HepG2 (cell line): ENCODE results near the gene STAT1. TPM values are rescaled to one million over a fixed set of nuclear protein-coding genes. Genes with fewer than 3 reads are reported as not detected.

Experiments used
- AKNA ChIP-seq: sonication (generic); formaldehyde crosslinking; IDR thresholded peaks from 2 replicates; pipeline ENCODE4 v1.4.0; 2020; ENCODE audit warnings: missing genetic modification reagents, borderline replicate concordance
- ATF5 ChIP-seq: sonication (generic); formaldehyde crosslinking; IDR thresholded peaks from 2 replicates; pipeline ENCODE4 v1.4.0; 2020; ENCODE audit warnings: mild to moderate bottlenecking, low read depth, missing genetic modification reagents
- BRF2 ChIP-seq: sonication (generic); formaldehyde crosslinking; IDR thresholded peaks from 2 replicates; pipeline ENCODE4 v1.8.1; 2022; ENCODE audit warnings: mild to moderate bottlenecking, missing genetic modification reagents
- CBX2 ChIP-seq, 2 experiments: fragments of 200-600 bp in 1 of 2; sonication (generic); formaldehyde crosslinking in 1 of 2; IDR thresholded peaks; 2 replicates each; pipeline versions ENCODE4 v1.7.0 to v1.8.1; 2018 to 2022; ENCODE audit warnings: low read depth in 2 of 2, low read length in 1 of 2, mild to moderate bottlenecking in 1 of 2, missing genetic modification reagents in 1 of 2
- FOXP4 ChIP-seq: sonication (generic); formaldehyde crosslinking; IDR thresholded peaks from 2 replicates; pipeline ENCODE4 v1.4.0; 2020; ENCODE audit warnings: missing genetic modification reagents
- HDAC2 ChIP-seq: sonication (generic); formaldehyde crosslinking; IDR thresholded peaks from 2 replicates; pipeline ENCODE4 v1.4.0; 2020; ENCODE audit warnings: missing genetic modification reagents
- KDM4B ChIP-seq: sonication (generic); formaldehyde crosslinking; IDR thresholded peaks from 2 replicates; pipeline ENCODE4 v1.4.0; 2020; ENCODE audit warnings: missing genetic modification reagents
- MLLT10 ChIP-seq: sonication (generic); formaldehyde crosslinking; IDR thresholded peaks from 2 replicates; pipeline ENCODE4 v1.4.0; 2020; ENCODE audit warnings: missing genetic modification reagents
- NFIB ChIP-seq: sonication (generic); formaldehyde crosslinking; IDR thresholded peaks from 2 replicates; pipeline ENCODE4 v1.9.0; 2021; ENCODE audit warnings: missing genetic modification reagents, mild to moderate bottlenecking, borderline replicate concordance
- TEAD3 ChIP-seq: optimal IDR thresholded peaks from 2 replicates; pipeline ENCODE3; 2016; ENCODE audit warnings: borderline replicate concordance
- XRCC5 ChIP-seq: fragments of 200-400 bp; formaldehyde crosslinking; optimal IDR thresholded peaks from 2 replicates; pipeline ENCODE3; 2017; ENCODE audit warnings: mild to moderate bottlenecking, low read length
- ZIK1 ChIP-seq: sonication (generic); formaldehyde crosslinking; IDR thresholded peaks from 2 replicates; pipeline ENCODE4 v1.5.0; 2020; ENCODE audit warnings: mild to moderate bottlenecking, low read depth, missing genetic modification reagents, borderline replicate concordance
- ZNF10 ChIP-seq: sonication (generic); formaldehyde crosslinking; IDR thresholded peaks from 2 replicates; pipeline ENCODE4 v1.4.0; 2020; ENCODE audit warnings: mild to moderate bottlenecking, low read depth, missing genetic modification reagents, borderline replicate concordance
- ZNF160 ChIP-seq: sonication (generic); formaldehyde crosslinking; IDR thresholded peaks from 2 replicates; pipeline ENCODE4 v1.8.0; 2022; ENCODE audit warnings: mild to moderate bottlenecking, inconsistent platforms, missing genetic modification reagents
- ZNF205 ChIP-seq: IDR thresholded peaks from 2 replicates; pipeline ENCODE4 v1.6.1; 2018; ENCODE audit warnings: missing biosample characterization, missing genetic modification reagents
- ZNF44 ChIP-seq: sonication (generic); formaldehyde crosslinking; IDR thresholded peaks from 2 replicates; pipeline ENCODE4 v1.5.1; 2020; ENCODE audit warnings: mild to moderate bottlenecking, missing genetic modification reagents
- polyA plus RNA-seq, 8 experiments: library from polyadenylated mRNA; depleted of rRNA in 3 of 8; stranded (reverse) in 7 of 8; unstranded in 1 of 8; fragments of >200 nt; fragmentation: Illumina TruSeq in 4 of 8; extraction: Trizol in 4 of 8; gene quantifications; 2 replicates each; pipeline versions ENCODE4 v1.2.1 to v1.2.3, GENCODE V29; 2011 to 2016; ENCODE audit warnings: low read depth in 4 of 8, missing spikeins in 1 of 8, mixed read lengths in 1 of 8; ENCODE audit not compliant: insufficient read depth in 1 of 8
- total RNA-seq, 5 experiments: library from RNA; depleted of rRNA; stranded (reverse); fragments of >200 nt; fragmentation: Illumina TruSeq; extraction: Trizol; gene quantifications; 2 replicates each; pipeline ENCODE4 v1.2.3, GENCODE V29; 2016; ENCODE audit warnings: low read depth in 1 of 5
- TF ChIP-seq, protein P1 (sequence below): sonication (generic); formaldehyde crosslinking; IDR thresholded peaks from 2 replicates; pipeline ENCODE4 v1.4.0; 2020; ENCODE audit warnings: missing genetic modification reagents, borderline replicate concordance

STAT1 gene
- total and polyA plus RNA-seq, 2 of the 13 experiments (the other 11 are each of a cell fraction or from before 2014, with no cell fraction given), result 21.8 to 59.6 TPM

DNA sequence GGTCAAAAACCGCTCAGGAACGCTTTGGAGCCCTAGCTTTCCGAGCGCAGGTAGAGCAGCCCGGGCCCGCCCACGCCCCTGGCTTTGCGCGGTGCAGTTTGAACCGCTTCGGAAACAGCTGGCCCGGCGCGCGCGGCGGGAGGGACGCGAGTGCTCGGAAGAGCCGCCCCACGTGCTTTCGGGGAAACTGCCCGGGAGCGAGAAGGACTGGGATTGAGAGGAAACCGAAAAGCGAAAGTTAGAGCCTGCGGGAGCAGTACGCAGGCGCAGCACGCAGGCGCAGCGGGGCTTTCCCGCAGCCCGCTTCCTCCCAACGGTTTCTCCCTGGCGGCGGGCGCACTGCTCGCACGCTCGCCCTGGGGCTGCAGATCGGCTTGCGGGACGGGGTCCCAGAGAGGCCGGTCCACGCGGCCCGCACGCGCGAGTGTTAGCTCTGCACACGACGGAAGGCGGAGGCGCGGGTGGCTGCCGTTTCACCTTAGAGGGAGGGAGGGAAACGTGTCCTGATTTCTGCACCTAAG, 6.3 kb upstream of the STAT1 start (continued):
- TF ChIP-seq FOXP4 (CRISPR knock-in tag), result peak; percentile 96
- no peak; the same call in 1 of the 2 replicates for TF ChIP-seq CBX2 (IDR thresholded peaks at IDR 0.05; ENCODE audit: low read depth, low read length)
- peak; percentile 98; the same call in 1 of the 2 replicates for TF ChIP-seq CBX2 (CRISPR knock-in tag; IDR thresholded peaks at IDR 0.05; ENCODE audit: low read depth)
- TF ChIP-seq MLLT10 (CRISPR knock-in tag), result no peak
- TF ChIP-seq, protein P1, sequence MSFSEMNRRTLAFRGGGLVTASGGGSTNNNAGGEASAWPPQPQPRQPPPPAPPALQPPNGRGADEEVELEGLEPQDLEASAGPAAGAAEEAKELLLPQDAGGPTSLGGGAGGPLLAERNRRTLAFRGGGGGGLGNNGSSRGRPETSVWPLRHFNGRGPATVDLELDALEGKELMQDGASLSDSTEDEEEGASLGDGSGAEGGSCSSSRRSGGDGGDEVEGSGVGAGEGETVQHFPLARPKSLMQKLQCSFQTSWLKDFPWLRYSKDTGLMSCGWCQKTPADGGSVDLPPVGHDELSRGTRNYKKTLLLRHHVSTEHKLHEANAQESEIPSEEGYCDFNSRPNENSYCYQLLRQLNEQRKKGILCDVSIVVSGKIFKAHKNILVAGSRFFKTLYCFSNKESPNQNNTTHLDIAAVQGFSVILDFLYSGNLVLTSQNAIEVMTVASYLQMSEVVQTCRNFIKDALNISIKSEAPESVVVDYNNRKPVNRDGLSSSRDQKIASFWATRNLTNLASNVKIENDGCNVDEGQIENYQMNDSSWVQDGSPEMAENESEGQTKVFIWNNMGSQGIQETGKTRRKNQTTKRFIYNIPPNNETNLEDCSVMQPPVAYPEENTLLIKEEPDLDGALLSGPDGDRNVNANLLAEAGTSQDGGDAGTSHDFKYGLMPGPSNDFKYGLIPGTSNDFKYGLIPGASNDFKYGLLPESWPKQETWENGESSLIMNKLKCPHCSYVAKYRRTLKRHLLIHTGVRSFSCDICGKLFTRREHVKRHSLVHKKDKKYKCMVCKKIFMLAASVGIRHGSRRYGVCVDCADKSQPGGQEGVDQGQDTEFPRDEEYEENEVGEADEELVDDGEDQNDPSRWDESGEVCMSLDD (CRISPR knock-in tag), result 0 out of 2 replicates have a peak, but pooled peaks have one; percentile 86
- TF ChIP-seq ZNF205 (CRISPR knock-in tag), result peak; percentile 95
- TF ChIP-seq ZNF44 (CRISPR knock-in tag), result peak; percentile 96; the same call in 1 of the 2 replicates
- TF ChIP-seq TEAD3 (CRISPR knock-in tag), result peak; percentile 95
- no peak for TF ChIP-seq AKNA
- peak; percentile 97 for TF ChIP-seq ZNF160 (CRISPR knock-in tag)
- TF ChIP-seq ZIK1, result peak; percentile 96
- peak; percentile 99 for TF ChIP-seq XRCC5
- 0 out of 2 replicates have a peak, but pooled peaks have one; percentile 80 for TF ChIP-seq ATF5 (CRISPR knock-in tag)
- peak; percentile 100 for TF ChIP-seq KDM4B (CRISPR knock-in tag)
- TF ChIP-seq NFIB, result no peak
- no peak for TF ChIP-seq ZNF10 (CRISPR knock-in tag)
- peak; percentile 100 for TF ChIP-seq HDAC2 (CRISPR knock-in tag)
- TF ChIP-seq BRF2 (CRISPR knock-in tag), result peak; percentile 99
